Stimulated activated naive CD8-positive, alpha-beta T cell treated with anti-CD3 and anti-CD28 coated beads, Interleukin-15, Interleukin-2, amounts not matched to agents 100 ng/mL and 50 ng/mL, for 24 hours (primary cell): Measurements from ENCODE around the gene E2F3.
A peak's percentile ranks its signal among the peaks of the same experiment; 100 is the strongest.
"Not testable (repeated sequence)": the region's sequence is repeated elsewhere in the genome, so short reads cannot be mapped to it uniquely, and the experiment has no call there.

ENCODE experiments used
- H3K27ac Mint-ChIP-seq: one replicate; pipeline ENCODE4 v1.8.0; 2021; ENCODE audit warnings: mild to moderate bottlenecking, mixed read lengths
- H3K27me3 Mint-ChIP-seq: one replicate; pipeline ENCODE4 v1.8.0; 2021; ENCODE audit warnings: mixed read lengths
- H3K36me3 Mint-ChIP-seq: one replicate; pipeline ENCODE4 v1.8.0; 2021; ENCODE audit warnings: low read depth, mixed read lengths
- H3K4me1 Mint-ChIP-seq: one replicate; pipeline ENCODE4 v1.8.0; 2021; ENCODE audit warnings: low read depth, mixed read lengths
- H3K4me3 Mint-ChIP-seq: one replicate; pipeline ENCODE4 v1.8.0; 2021; ENCODE audit warnings: mild to moderate bottlenecking, mixed read lengths
- H3K9me3 Mint-ChIP-seq: one replicate; pipeline ENCODE4 v1.8.0; 2021; ENCODE audit warnings: mixed read lengths

The E2F3 gene

DNA sequence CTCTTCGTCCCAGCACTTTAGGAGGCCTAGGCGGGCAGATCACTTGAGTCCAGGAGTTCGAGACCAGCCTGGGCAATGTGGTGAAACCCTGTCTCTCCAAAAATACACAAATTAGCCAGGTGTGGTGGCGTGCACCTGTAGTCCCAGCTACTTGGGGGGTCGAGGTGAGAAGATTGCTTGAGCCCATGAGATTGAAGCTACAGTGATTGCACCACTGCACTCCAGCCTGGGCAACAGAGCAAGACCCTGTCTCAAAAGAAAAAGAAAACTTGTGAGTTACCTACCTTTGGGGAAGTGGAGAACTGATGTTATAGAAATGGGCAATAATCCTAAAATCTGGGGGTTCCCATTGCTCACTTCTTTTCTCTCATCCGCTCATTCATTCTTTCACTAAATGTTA is 58.0 kb downstream of the E2F3 start:
- H3K4me3 Mint-ChIP-seq: no peak overlapping the region
- no peaks in the 10 kb centered on the region for H3K9me3 Mint-ChIP-seq
- no peak overlapping the region for H3K27ac Mint-ChIP-seq
- peaks cover 65% of the 10 kb centered on the region for H3K36me3 Mint-ChIP-seq
- peaks cover 14% of the 10 kb centered on the region for H3K4me1 Mint-ChIP-seq
- no peaks in the 10 kb centered on the region for H3K27me3 Mint-ChIP-seq

DNA sequence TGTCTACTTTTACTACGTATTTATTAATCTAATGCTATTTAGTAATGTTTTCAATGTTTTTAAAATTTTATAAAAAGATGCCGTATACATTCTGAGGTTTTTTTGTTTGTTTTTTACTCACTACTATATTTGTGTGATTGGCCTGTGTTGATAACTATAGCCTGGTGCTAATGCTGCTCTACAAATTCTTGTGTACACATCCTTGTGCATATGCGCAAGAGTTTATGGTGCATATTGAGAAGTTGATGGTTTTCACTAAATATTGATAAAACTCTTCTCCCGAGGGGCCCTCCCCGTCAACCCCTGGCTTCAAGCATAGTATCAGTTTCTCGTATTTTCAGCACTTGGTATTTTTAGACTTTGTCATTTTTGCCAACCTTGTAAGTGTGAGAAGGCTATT is 59.9 kb downstream of the E2F3 start:
- Mint-ChIP-seq H3K9me3 (no peaks in the 10 kb centered on the region), H3K36me3 (peaks cover 72% of the 10 kb centered on the region), H3K4me3 (no peak overlapping the region), H3K27ac (no peak overlapping the region), H3K27me3 (no peaks in the 10 kb centered on the region), H3K4me1 (peaks cover 11% of the 10 kb centered on the region)

DNA sequence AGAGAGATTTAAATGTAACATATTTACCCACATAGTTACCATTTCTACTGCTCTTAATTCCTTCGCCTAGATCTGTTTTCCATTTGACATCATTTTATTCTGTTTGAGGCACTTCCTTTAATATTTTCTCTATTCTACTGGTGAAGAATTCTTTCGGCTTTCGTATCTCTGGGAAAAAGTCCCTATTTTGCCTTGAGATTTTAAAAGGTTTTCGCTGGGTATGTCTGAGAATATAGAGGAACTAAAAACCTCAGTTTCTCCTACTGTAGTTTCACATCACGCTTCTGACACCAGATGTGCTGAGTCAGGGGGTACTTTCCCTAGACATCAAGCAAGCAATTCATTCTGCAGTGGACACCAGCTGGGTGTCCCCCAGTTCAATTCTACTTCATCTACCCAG is 61.7 kb downstream of the E2F3 start:
- Mint-ChIP-seq H3K9me3 (no peaks in the 10 kb centered on the region), H3K4me1 (peaks cover 25% of the 10 kb centered on the region), H3K27ac (no peak overlapping the region)

DNA sequence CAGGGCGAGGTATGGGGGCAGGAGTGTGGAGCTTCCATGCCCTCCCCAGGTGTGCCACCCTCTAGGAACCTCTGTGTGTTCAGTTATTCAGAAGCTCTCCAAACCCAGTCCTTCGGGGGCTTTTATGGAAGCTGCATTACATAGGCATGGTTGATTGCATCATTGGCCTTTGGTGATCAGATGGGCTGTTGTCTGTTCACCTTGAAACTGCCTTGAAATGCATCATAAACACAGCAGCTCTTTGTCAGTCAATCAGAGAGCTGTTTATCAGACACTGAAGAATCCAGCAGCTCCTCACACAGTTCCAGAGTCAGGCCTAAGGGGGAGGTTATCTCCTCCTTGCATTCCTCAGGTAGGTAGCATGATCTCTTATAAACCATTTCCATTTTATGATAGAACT is 62.4 kb downstream of the E2F3 start:
- Mint-ChIP-seq H3K27ac (no peak overlapping the region), H3K4me1 (peaks cover 25% of the 10 kb centered on the region), H3K9me3 (no peaks in the 10 kb centered on the region), H3K4me3 (no peak overlapping the region), H3K36me3 (peaks cover 70% of the 10 kb centered on the region), H3K27me3 (no peaks in the 10 kb centered on the region)

More for the DNA sequence above, 61.7 kb downstream of the E2F3 start:
- H3K27me3 Mint-ChIP-seq: no peaks in the 10 kb centered on the region
- H3K36me3 Mint-ChIP-seq: peaks cover 75% of the 10 kb centered on the region
- H3K4me3 Mint-ChIP-seq: no peak overlapping the region

DNA sequence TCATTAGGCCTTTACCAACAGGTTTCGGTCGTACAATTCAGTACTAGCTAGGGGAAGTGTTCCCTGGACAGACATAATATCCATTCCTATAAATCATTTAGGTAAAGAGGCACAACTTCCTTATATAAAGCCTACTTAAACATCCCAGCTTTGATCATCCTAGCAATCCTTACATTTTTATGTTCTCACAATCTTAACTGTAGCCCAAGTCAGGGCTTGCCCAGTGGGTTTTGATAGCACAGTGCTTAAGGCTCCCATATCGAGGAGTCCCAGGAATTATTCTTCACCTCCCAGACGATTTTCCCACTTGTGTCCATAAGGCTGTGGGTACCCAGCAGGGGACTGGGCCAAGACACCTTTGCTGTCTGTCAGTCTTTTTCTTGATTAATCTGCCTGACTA is 63.2 kb downstream of the E2F3 start:
- H3K4me1 Mint-ChIP-seq: peaks cover 25% of the 10 kb centered on the region
- peaks cover 66% of the 10 kb centered on the region for H3K36me3 Mint-ChIP-seq
- H3K9me3 Mint-ChIP-seq: no peaks in the 10 kb centered on the region

DNA sequence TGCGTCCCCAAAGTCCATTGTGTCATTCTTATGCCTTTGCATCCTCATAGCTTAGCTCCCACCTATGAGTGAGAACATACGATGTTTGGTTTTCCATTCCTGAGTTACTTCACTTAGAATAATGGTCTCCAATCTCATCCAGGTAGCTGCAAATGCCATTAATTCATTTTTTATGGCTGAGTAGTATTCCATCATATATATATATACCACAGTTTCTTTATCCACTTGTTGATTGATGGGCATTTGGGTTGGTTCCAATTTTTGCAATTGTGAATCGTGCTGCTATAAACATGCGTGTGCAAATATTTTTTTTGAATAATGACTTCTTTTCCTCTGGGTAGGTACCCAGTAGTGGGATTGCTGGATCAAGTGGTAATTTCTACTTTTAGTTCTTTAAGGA is 63.9 kb downstream of the E2F3 start:
- H3K4me1 Mint-ChIP-seq: peaks cover 25% of the 10 kb centered on the region
- H3K4me3 Mint-ChIP-seq, H3K27me3 Mint-ChIP-seq, H3K9me3 Mint-ChIP-seq, H3K27ac Mint-ChIP-seq: not testable (repeated sequence)
- peaks cover 62% of the 10 kb centered on the region for H3K36me3 Mint-ChIP-seq

More for the DNA sequence above, 63.2 kb downstream of the E2F3 start:
- no peaks in the 10 kb centered on the region for H3K27me3 Mint-ChIP-seq
- no peak overlapping the region for H3K27ac Mint-ChIP-seq
- H3K4me3 Mint-ChIP-seq: no peak overlapping the region

DNA sequence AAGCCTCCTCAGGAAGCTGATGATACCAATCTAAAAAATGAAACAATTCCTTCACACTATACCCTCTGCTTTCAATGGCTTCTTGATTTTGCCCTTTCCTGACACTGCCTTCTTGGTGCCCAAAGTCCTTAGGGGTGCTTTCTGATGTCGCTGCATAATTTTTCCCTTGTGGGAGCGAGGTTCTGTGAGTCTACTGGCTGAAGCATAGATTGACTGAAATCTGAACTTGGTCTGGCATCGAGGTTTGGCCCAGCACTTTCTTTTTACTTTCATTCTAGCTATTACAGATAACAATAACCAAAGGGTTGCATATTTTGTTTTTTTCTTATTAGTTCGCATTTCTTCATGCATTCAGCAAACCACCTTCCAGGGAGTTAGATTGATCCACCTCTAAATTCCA is 65.8 kb downstream of the E2F3 start:
- Mint-ChIP-seq H3K4me1 (peaks cover 25% of the 10 kb centered on the region), H3K36me3 (peaks cover 48% of the 10 kb centered on the region), H3K27me3 (no peaks in the 10 kb centered on the region), H3K9me3 (no peaks in the 10 kb centered on the region), H3K27ac (peak overlapping the region; percentile 28), H3K4me3 (no peak overlapping the region)

DNA sequence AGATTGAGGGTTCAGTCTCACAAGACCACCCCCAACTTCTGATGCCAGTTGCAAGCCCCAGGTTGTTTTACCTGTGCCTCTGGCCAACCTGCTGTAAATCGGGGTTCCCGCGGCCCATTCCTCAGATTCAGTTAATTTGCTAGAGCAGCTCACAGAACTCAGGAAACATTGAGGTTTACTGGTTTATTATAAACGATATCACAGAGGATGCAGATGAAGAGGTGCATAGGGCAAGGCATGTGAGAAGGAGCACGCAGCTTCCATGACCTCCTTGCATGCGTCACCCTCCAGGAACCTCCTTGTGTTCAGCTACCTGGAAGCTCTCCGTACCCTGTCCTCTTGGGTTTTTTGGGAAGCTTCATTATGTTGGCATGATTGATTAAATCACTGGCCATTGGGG is 66.5 kb downstream of the E2F3 start:
- H3K4me3 Mint-ChIP-seq: no peak overlapping the region
- H3K4me1 Mint-ChIP-seq: peaks cover 25% of the 10 kb centered on the region
- peaks cover 42% of the 10 kb centered on the region for H3K36me3 Mint-ChIP-seq
- no peaks in the 10 kb centered on the region for H3K27me3 Mint-ChIP-seq
- no peak overlapping the region for H3K27ac Mint-ChIP-seq
- H3K9me3 Mint-ChIP-seq: no peaks in the 10 kb centered on the region

DNA sequence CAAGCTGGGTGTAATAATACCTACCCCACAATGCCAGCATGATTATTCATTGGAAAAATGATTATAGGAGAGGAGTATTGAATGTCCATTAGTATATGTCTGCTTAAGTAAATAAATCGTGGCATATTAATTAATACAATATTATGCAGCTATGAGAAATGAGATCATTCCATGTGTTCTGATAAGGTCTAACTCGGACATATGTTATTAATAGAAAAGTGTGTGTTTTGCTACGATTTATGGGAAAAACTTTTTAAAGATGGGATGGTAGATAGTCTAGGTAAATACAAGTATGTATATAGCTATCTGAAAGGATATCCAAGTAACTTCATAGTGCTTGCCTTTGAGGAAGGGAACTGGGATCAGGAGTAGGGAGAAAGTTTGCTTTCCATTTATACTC is 71.1 kb downstream of the E2F3 start:
- no peak overlapping the region for H3K4me3 Mint-ChIP-seq
- peaks cover 7% of the 10 kb centered on the region for H3K4me1 Mint-ChIP-seq
- H3K27ac Mint-ChIP-seq: no peak overlapping the region
- H3K9me3 Mint-ChIP-seq: no peaks in the 10 kb centered on the region
- H3K27me3 Mint-ChIP-seq: no peaks in the 10 kb centered on the region
- peaks cover 23% of the 10 kb centered on the region for H3K36me3 Mint-ChIP-seq

DNA sequence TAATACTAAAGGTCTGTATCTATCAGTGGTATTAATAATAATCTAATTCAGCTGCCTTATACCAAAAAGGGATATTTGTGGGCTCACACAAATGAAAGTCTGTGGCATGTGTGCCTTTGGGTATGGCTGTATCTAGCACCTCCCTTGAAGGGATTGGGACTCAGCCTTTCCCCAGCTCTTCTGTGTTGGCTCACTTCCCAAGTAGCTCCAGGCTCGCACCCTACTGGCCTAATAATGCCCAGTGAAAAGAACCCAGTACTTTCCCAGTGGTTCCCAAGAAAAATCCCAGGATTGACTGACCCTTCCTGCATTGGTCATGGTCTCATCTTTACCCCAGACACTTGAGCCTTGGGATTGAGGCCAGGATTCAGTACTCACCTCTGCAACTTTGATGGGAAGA is 71.8 kb downstream of the E2F3 start:
- peaks cover 18% of the 10 kb centered on the region for H3K36me3 Mint-ChIP-seq
- peaks cover 4% of the 10 kb centered on the region for H3K4me1 Mint-ChIP-seq
- H3K27ac Mint-ChIP-seq: no peak overlapping the region
- no peaks in the 10 kb centered on the region for H3K9me3 Mint-ChIP-seq
- H3K4me3 Mint-ChIP-seq: no peak overlapping the region
- no peaks in the 10 kb centered on the region for H3K27me3 Mint-ChIP-seq

DNA sequence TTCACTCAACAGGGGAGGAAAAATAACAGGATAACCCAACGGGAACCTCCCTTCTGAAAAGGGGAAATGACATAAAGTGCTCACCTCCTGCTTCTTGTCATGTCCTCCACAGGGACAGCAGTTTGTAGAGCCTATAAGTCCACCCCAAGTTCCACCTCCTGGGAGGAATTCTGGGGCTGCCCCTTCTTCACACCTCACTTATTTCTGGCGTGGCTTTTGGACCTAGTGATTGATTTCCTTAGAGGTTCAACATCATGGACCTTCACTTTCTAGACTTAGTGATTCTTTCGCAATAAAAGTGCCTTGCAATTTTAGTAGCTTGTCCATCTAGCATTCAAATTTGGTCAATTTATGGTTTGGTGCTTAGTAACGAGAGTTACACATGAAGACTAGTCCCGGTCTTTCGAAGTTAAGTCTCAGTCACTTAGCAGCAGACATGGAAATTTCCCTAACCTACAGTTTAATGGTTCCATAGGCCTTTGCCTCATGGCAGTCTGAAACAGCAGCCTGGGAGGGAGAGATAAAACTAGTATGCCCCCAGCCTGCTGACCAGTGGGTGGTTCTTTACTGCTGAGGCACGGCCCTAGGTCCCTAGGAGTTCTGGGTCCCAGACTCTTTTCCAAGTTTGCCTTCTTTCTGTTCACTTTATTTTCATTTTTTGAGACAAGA is 73.3 kb downstream of the E2F3 start:
- Mint-ChIP-seq H3K9me3 (no peaks in the 10 kb centered on the region), H3K36me3 (peaks cover 25% of the 10 kb centered on the region), H3K4me3 (no peak overlapping the region), H3K27ac (no peak overlapping the region), H3K27me3 (no peaks in the 10 kb centered on the region), H3K4me1 (peaks cover 4% of the 10 kb centered on the region)

DNA sequence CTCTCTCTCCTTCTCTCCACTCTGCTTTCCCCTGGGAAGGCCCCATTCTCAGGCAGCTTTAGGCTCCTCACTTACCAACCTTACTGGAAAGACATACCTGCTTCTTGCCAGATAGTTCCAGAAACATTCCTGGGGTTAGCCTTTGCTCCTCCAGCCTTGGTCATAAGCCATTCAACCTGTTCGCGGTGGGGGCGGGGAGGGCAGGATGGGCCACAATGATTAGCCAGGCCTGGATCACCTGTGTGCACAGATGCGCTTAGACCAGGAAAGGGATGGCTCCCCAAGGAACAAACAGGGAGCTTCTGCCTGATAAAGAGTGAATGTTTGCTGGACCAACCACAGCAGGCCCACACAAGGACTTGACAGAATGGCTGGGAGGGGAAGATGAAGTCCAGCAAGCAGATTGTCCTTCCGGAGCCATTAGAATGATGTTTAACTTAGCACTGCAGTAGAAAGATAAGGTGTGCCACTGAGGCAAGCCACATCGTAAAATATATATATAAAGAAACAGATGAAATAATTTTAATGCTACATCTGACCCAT is 74.9 kb downstream of the E2F3 start:
- no peaks in the 10 kb centered on the region for H3K9me3 Mint-ChIP-seq
- H3K27ac Mint-ChIP-seq: no peak overlapping the region
- H3K4me1 Mint-ChIP-seq: peaks cover 4% of the 10 kb centered on the region
- H3K36me3 Mint-ChIP-seq: peaks cover 35% of the 10 kb centered on the region
- no peaks in the 10 kb centered on the region for H3K27me3 Mint-ChIP-seq
- no peak overlapping the region for H3K4me3 Mint-ChIP-seq

DNA sequence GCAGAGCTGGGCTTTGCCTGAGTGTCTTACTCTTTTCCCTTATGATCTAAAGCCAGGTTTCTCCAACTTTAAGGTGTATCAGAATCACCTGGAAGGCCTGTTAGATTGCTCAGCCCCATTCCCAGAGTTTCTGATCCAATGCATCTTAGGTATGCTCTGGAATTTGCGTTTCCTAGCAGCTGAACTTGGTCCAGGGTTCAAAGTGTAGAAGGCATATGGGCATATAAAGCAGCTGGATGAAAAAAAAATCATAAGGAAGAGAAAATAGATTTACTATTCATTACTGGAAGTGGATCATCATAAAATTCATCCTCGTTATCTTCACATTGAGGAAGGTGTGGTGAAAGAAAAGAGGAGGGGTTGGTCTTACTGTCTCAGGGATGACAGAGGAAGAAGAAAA is 75.8 kb downstream of the E2F3 start:
- no peak overlapping the region for H3K27ac Mint-ChIP-seq
- H3K4me1 Mint-ChIP-seq: peaks cover 4% of the 10 kb centered on the region
- no peaks in the 10 kb centered on the region for H3K9me3 Mint-ChIP-seq
- H3K36me3 Mint-ChIP-seq: peaks cover 44% of the 10 kb centered on the region
- no peaks in the 10 kb centered on the region for H3K27me3 Mint-ChIP-seq
- no peak overlapping the region for H3K4me3 Mint-ChIP-seq

DNA sequence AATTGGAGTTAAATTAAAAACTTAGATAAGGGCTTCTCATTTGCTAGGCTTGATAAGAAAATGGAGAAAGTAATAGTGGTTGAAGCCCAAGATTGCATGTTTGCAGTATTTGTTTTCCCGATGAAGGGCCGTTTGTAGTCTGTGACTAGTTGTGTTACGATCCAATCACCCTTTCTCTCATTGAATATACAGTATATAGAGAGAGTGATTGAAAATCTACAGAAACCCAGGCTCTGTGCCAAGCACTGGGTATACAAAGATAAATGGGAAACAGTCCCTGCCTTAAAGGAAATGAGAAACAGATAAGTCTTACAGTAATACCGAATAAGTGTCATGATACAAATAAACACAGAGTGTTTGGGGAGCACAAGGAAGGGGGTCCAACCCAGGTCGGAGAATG is 77.4 kb downstream of the E2F3 start:
- H3K27me3 Mint-ChIP-seq: no peaks in the 10 kb centered on the region
- H3K9me3 Mint-ChIP-seq: no peaks in the 10 kb centered on the region
- H3K4me3 Mint-ChIP-seq: no peak overlapping the region
- no peak overlapping the region for H3K27ac Mint-ChIP-seq
- H3K4me1 Mint-ChIP-seq: no peaks in the 10 kb centered on the region
- peaks cover 54% of the 10 kb centered on the region for H3K36me3 Mint-ChIP-seq

DNA sequence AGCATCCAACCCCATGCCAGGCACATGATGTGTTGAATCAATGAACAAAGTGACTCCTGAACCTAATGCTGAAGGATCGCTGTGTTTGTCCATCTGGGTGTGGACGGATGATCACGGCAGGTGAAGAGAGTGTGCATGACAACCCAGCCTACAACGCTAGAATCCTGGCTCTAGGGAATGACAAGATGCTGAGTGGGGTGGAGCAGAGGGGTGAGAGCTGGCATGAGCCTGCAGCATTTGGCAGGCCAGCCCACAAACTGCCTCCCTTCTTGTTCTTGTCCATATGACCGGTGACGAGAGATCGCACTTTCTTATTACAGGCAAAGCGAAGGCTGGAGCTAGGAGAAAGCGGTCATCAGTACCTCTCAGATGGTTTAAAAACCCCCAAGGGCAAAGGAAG is 77.8 kb downstream of the E2F3 start:
- Mint-ChIP-seq H3K4me1 (no peaks in the 10 kb centered on the region), H3K4me3 (no peak overlapping the region), H3K36me3 (peaks cover 53% of the 10 kb centered on the region), H3K27ac (no peak overlapping the region), H3K9me3 (no peaks in the 10 kb centered on the region), H3K27me3 (no peaks in the 10 kb centered on the region)

DNA sequence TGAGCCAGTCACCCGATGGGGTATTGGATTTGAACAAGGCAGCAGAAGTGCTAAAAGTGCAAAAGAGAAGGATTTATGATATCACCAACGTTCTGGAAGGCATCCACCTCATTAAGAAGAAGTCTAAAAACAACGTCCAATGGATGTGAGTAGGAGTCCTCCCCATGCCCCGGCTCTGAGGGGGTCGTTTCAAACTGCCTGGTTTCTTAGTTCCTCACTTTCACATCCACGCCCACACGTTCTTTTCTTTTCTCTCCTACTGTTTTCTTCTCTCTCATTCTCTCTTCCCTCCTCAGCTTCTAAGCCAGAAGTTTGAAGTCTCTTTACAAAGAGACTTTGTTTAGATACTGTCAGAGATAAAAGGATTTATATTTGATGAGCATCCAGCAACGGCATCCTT is 79.6 kb downstream of the E2F3 start:
- Mint-ChIP-seq H3K9me3 (no peaks in the 10 kb centered on the region), H3K36me3 (peaks cover 63% of the 10 kb centered on the region), H3K27me3 (no peaks in the 10 kb centered on the region), H3K27ac (peak overlapping the region; percentile 13), H3K4me3 (no peak overlapping the region), H3K4me1 (no peaks in the 10 kb centered on the region)
